GM21381 (cell line): ENCODE results near the gene PSG11.
"Not testable (repeated sequence)": the region's sequence is repeated elsewhere in the genome, so short reads cannot be mapped to it uniquely, and the experiment has no call there.

ENCODE experiments used
- ATAC-seq: cut with Tn5 transposase; IDR thresholded peaks from one replicate; pipeline ENCODE4 v1.9.1; 2021; ENCODE audit warnings: mild to moderate bottlenecking, moderate library complexity; ENCODE audit not compliant: unreplicated experiment

Gene PSG11

GRCh38 chr19:43026369-43026768 is at the start of gene PSG11:
TSS of gene PSG11 (minus strand) at chr19:43026469. CDS start at chr19:43026372, 97 bp downstream.
- ATAC-seq, result not testable (repeated sequence)

- not testable (repeated sequence) for ATAC-seq
These were observed 36.1 kb upstream of the PSG11 start for GRCh38 chr19:43062418-43062817.

GRCh38 chr19:43061326-43061725 is 35.1 kb upstream of the PSG11 start:
- ATAC-seq, result not testable (repeated sequence)

- not testable (repeated sequence) for ATAC-seq
These were observed 34.0 kb upstream of the PSG11 start for GRCh38 chr19:43060254-43060653.

- ATAC-seq, result not testable (repeated sequence)
These were observed 33.2 kb upstream of the PSG11 start for GRCh38 chr19:43059482-43059881.

GRCh38 chr19:43058440-43058839 is 32.2 kb upstream of the PSG11 start:
- ATAC-seq, result not testable (repeated sequence)

DNA sequence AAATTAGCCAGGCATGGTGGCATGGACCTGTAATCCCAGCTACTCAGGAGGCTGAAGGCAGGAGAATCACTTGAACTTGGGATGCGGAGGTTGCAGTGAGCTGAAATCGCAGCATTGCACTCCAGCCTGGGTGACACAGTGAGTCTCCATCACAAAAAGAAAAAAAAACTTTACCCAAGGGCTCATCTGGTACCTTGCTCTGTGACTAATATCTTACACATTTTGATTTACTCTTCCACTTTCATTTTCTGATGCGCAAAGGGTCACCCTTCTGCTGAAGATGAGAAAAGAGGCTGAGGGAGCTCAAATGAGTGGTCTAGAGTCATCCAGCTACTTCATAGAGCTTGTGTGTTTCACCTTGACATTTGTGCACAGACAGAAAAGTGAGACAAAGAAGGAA is 21.7 kb upstream of the PSG11 start:
- not testable (repeated sequence) for ATAC-seq

DNA sequence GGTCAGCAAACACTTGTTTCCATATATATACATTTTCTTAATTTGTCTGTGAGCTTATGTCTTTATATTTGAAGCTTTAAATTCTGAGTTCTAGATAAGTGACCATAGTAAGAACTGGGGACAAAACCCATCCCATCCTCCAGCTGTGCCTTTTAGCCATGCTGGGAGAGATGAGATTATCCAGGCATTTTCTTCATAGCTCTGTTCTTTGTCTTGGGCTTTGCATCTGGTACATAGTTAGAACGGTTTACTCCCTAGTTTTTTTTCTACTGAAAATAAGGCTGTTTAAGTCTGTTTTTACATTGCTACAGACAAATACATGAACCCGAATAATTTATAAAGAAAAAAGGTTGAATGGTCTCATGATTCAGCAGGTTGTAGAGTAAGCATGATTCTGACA is 20.3 kb upstream of the PSG11 start:
- not testable (repeated sequence) for ATAC-seq

DNA sequence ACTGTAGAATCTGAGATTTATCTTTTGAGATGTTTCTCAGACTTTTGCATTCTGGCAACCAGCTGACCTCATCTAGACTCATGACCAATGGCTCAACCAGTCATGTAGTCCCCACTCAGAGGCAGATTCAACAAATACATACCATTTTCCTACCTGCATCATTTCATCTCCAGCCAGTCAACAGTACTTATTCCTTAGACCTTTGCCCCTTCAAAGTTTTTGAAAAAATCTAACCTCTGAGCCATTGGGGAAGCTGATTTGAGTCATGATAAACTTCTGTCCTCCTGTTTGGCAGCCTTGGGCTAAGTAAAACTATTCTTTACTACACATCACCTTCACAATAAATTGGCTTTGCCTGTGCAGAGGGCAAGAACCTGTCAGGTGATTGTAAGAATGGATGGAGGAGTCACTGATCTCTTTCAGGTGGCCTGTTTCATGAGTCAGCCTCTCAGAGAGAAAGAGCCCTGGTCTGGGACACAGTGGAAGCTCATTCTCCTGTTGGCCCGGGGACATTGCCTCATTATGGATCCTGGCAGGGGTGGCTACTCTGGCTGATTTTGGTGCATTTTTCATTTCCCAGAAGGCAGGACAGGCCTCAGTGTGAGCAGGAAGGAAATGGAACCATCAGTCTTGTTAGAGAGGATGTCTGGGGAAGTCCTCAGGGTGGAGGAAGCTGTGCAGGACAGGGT is 17.4 kb upstream of the PSG11 start:
- ATAC-seq, result not testable (repeated sequence)

GRCh38 chr19:43031645-43032044 is 5.4 kb upstream of the PSG11 start:
- not testable (repeated sequence) for ATAC-seq

GRCh38 chr19:43028866-43029265 is 2.6 kb upstream of the PSG11 start:
- no peak for ATAC-seq

GRCh38 chr19:43027985-43028384 is 1.7 kb upstream of the PSG11 start:
- ATAC-seq, result not testable (repeated sequence)

GRCh38 chr19:43027061-43027460 is 792 bp upstream of the PSG11 start:
- ATAC-seq, result not testable (repeated sequence)

DNA sequence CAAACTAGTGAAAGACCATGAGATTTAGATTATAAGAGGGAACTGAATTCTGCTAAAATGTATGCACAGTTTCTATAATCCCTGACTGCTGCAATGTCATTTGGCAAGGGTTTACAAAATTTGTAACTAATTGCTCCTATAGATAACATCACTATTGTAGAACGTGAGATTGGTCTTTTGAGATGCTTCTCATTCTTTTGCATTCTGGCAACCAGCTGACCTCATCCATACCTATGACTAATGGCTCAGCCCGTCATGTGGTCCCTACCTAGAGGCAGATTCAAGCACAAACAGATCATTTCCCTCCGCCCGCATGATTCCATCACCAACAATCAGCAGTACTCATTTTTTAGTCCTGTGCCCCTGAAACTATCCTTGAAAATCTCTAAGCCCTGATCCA is 4.2 kb downstream of the PSG11 start:
- ATAC-seq, result not testable (repeated sequence)

GRCh38 chr19:43021629-43022028 is 4.6 kb downstream of the PSG11 start:
- not testable (repeated sequence) for ATAC-seq

GRCh38 chr19:43019588-43019987 is 6.7 kb downstream of the PSG11 start:
- not testable (repeated sequence) for ATAC-seq

DNA sequence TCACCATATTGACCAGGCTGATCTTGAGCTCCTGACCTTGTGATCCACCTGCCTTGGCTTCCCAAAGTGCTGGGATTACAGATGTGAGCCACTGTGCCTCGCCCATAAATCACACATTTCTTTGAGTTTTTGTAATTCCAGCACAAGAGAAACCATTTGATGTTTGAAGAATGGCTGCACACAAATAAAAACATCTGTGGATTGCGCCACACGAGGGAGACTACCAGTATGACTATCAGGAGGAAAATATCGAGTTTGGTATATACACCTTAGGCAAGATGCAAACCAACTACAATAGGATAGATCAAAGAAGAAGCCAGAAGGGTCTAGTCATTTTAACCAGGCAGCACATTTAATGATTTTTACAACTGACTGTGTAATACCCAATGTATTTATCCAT is 20.4 kb downstream of the PSG11 start:
- not testable (repeated sequence) for ATAC-seq

DNA sequence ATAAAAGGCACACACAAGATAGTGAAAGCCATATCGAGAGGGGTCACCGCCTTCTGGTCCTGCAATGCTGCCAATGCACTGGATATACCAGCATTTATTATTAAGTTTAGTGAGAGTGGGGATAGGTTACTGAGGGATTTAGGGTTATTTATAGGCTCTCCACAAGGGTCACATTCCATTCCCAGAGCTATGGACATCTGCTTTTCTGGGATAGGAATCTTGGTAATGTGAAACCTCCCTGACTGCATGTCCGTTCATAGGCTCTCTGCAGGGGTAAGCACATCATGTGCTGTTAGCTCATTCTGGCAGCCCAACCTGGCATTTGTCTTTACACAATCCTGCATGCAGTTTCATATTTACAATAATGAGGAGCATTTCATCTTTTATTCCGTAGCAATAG is 21.4 kb downstream of the PSG11 start:
- not testable (repeated sequence) for ATAC-seq

GRCh38 chr19:43003634-43004033 is 22.6 kb downstream of the PSG11 start:
- not testable (repeated sequence) for ATAC-seq

DNA sequence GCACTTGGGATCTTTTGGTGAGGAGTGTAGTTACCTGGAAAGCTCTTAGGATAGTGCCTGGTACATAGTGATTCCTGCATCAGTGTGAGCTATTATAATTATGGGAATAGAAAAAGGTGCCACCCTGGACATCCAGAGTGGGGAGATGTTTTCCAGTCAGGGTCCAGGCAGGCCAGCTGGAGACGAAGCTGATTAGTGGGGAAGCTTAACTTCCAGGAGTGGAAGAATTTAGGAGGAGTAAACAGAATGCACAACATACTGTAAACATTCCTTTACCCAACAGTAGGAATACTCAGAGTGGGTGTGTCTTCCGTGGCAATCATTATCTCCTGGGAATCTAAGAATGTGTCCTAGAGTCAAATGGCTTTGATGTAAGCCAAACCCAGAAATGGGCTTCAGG is 23.3 kb downstream of the PSG11 start:
- ATAC-seq, result not testable (repeated sequence)

- not testable (repeated sequence) for ATAC-seq
These were observed 30.1 kb downstream of the PSG11 start for GRCh38 chr19:42996161-42996560.

- ATAC-seq, result not testable (repeated sequence)
These were observed 34.2 kb downstream of the PSG11 start for GRCh38 chr19:42992029-42992604.
